ENCODE data around the gene ARHGAP9.

GRCh38 chr12:57479043-57479375 is 657 bp downstream of the ARHGAP9 start:
- no peak for TF ChIP-seq CTCF (IDR thresholded peaks at IDR 0.05; ENCODE audit: low read depth, low read length)
- TF ChIP-seq MAX (IDR thresholded peaks at IDR 0.05; ENCODE audit: low read depth, low read length) = no peak
- TF ChIP-seq POLR2A (IDR thresholded peaks at IDR 0.05; ENCODE audit: extremely low read depth, insufficient read length) = no peak
